Activated CD4-positive, alpha-beta T cell treated with anti-CD3 and anti-CD28 coated beads, Interleukin-10, Interleukin-2, amounts not matched to agents 100 ng/mL and 50 ng/mL, durations not matched to agents 16 hours and 8 hours (primary cell): ENCODE data around the gene DNAH14.
"Not testable (repeated sequence)": the region's sequence is repeated elsewhere in the genome, so short reads cannot be mapped to it uniquely, and the experiment has no call there.

Source experiments
- DNase-seq: peaks from one replicate; pipeline ENCODE4 v3.0.0-alpha.2; 2020

DNAH14 gene

GRCh38 chr1:224922404-224923164 is 6.9 kb upstream of the DNAH14 start:
- peak; percentile 23 for DNase-seq

- no peak for DNase-seq
These were observed 5.7 kb upstream of the DNAH14 start for GRCh38 chr1:224923726-224924125.

- DNase-seq: not testable (repeated sequence)
These were observed 1.8 kb upstream of the DNAH14 start for GRCh38 chr1:224927631-224928030.

- no peak for DNase-seq
These were observed 569 bp upstream of the DNAH14 start for GRCh38 chr1:224928906-224929305.

- DNase-seq: no peak
These were observed 2.1 kb downstream of the DNAH14 start for GRCh38 chr1:224931605-224932004.

GRCh38 chr1:224932607-224933249 is 3.3 kb downstream of the DNAH14 start:
- DNase-seq: no peak

- no peak for DNase-seq
These were observed 4.1 kb downstream of the DNAH14 start for GRCh38 chr1:224933584-224933983.

- DNase-seq: no peak
These were observed 9.2 kb downstream of the DNAH14 start for GRCh38 chr1:224938652-224939051.

- DNase-seq: no peak
These were observed 10.5 kb downstream of the DNAH14 start for GRCh38 chr1:224939844-224940425.

- not testable (repeated sequence) for DNase-seq
These were observed 11.3 kb downstream of the DNAH14 start for GRCh38 chr1:224940735-224941134.

- DNase-seq: not testable (repeated sequence)
These were observed 16.3 kb downstream of the DNAH14 start for GRCh38 chr1:224945651-224946348.

GRCh38 chr1:224946349-224946691 is 16.8 kb downstream of the DNAH14 start:
- not testable (repeated sequence) for DNase-seq

- no peak for DNase-seq
These were observed 28.2 kb downstream of the DNAH14 start for GRCh38 chr1:224957696-224958095.

GRCh38 chr1:224958490-224958889 is 29.0 kb downstream of the DNAH14 start:
- DNase-seq: no peak

- no peak for DNase-seq
These were observed 29.6 kb downstream of the DNAH14 start for GRCh38 chr1:224959115-224959514.

GRCh38 chr1:224959656-224960055 is 30.2 kb downstream of the DNAH14 start:
- no peak for DNase-seq

- DNase-seq: no peak
These were observed 50.7 kb downstream of the DNAH14 start for GRCh38 chr1:224980181-224980580.

GRCh38 chr1:224981922-224982354 is 52.5 kb downstream of the DNAH14 start:
- not testable (repeated sequence) for DNase-seq

- no peak for DNase-seq
These were observed 58.6 kb downstream of the DNAH14 start for GRCh38 chr1:224988042-224988441.

- no peak for DNase-seq
These were observed 60.1 kb downstream of the DNAH14 start for GRCh38 chr1:224989615-224990014.

- DNase-seq: not testable (repeated sequence)
These were observed 62.1 kb downstream of the DNAH14 start for GRCh38 chr1:224991550-224991949.

GRCh38 chr1:224995602-224996001 is 66.1 kb downstream of the DNAH14 start:
- no peak for DNase-seq

- no peak for DNase-seq
These were observed 66.8 kb downstream of the DNAH14 start for GRCh38 chr1:224996266-224996665.

GRCh38 chr1:224998185-224998584 is 68.7 kb downstream of the DNAH14 start:
- no peak for DNase-seq
